ENCODE data around the gene ANO4.

- TF ChIP-seq, protein P1, sequence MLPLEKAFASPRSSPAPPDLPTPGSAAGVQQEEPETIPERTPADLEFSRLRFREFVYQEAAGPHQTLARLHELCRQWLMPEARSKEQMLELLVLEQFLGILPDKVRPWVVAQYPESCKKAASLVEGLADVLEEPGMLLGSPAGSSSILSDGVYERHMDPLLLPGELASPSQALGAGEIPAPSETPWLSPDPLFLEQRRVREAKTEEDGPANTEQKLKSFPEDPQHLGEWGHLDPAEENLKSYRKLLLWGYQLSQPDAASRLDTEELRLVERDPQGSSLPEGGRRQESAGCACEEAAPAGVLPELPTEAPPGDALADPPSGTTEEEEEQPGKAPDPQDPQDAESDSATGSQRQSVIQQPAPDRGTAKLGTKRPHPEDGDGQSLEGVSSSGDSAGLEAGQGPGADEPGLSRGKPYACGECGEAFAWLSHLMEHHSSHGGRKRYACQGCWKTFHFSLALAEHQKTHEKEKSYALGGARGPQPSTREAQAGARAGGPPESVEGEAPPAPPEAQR (tag by site-specific recombination; IDR thresholded peaks at IDR 0.05), result no peak
- TF ChIP-seq ZNF660 (tag by site-specific recombination; IDR thresholded peaks at IDR 0.05) (no peak), TCF7L2 (IDR thresholded peaks at IDR 0.05; ENCODE audit: borderline replicate concordance, low read depth, low read length) (no peak), CTCF (tag by site-specific recombination; IDR thresholded peaks at IDR 0.05) (no peak), ZNF266 (tag by site-specific recombination; IDR thresholded peaks at IDR 0.05; ENCODE audit: low read depth) (no peak), ZNF140 (tag by site-specific recombination; IDR thresholded peaks at IDR 0.05) (no peak), ZBTB20 (tag by site-specific recombination; IDR thresholded peaks at IDR 0.05) (no peak), ZNF670 (tag by site-specific recombination; IDR thresholded peaks at IDR 0.05; ENCODE audit: low read depth) (no peak), PRDM1 (tag by site-specific recombination; IDR thresholded peaks at IDR 0.05) (no peak), TSHZ1 (tag by site-specific recombination; IDR thresholded peaks at IDR 0.05; ENCODE audit: borderline replicate concordance) (no peak), REPIN1 (tag by site-specific recombination; IDR thresholded peaks at IDR 0.05; ENCODE audit: low read depth) (no peak), ZNF423 (tag by site-specific recombination; IDR thresholded peaks at IDR 0.05) (no peak), ZBTB21 (tag by site-specific recombination; IDR thresholded peaks at IDR 0.05) (no peak), ZBTB11 (tag by site-specific recombination; conservative IDR thresholded peaks at IDR 0.05; ENCODE audit: low read depth) (no peak)
These were observed 106.2 kb downstream of the ANO4 start for GRCh38 chr12:100900808-100901207.

Data from HEK293 (cell line).